GM20000 (cell line): ENCODE results near the gene PSENEN.
A peak's percentile ranks its signal among the peaks of the same experiment; 100 is the strongest.

ENCODE experiments used
- DNase-seq: peaks from one replicate; pipeline ENCODE4 v3.0.0; 2012; ENCODE audit warnings: low spot score
- CTCF ChIP-seq: IDR thresholded peaks from 2 replicates; pipeline ENCODE4 v1.5.1; 2012; ENCODE audit warnings: mild to moderate bottlenecking, control low read depth; ENCODE audit errors: extremely low read depth, missing control alignments

PSENEN gene

GRCh38 chr19:35775046-35775297, 29.5 kb downstream of the PSENEN start:
- no peak for DNase-seq
- no peak for TF ChIP-seq CTCF

- TF ChIP-seq CTCF = no peak
- DNase-seq = peak; percentile 100
Measured at GRCh38 chr19:35775298-35776101, 30.0 kb downstream of the PSENEN start, which contains the start of gene ARHGAP33. ARHGAP33 (plus strand) TSS chr19:35775564; CDS start chr19:35775659, 95 bp downstream.

GRCh38 chr19:35776102-35776788, 30.8 kb downstream of the PSENEN start:
- no peak for TF ChIP-seq CTCF
- no peak for DNase-seq

- TF ChIP-seq CTCF = no peak
- no peak for DNase-seq
Measured at GRCh38 chr19:35777086-35777841, 31.8 kb downstream of the PSENEN start.

GRCh38 chr19:35777961-35778360, 32.5 kb downstream of the PSENEN start:
- TF ChIP-seq CTCF = no peak
- DNase-seq = no peak

- DNase-seq = no peak
- TF ChIP-seq CTCF = no peak
Measured at GRCh38 chr19:35779033-35779432, 33.6 kb downstream of the PSENEN start.

GRCh38 chr19:35780058-35780457, 34.6 kb downstream of the PSENEN start:
- no peak for DNase-seq
- TF ChIP-seq CTCF = no peak
